ENCODE data around the gene SCRN3. TPM values are rescaled to one million over a fixed set of nuclear protein-coding genes. Genes with fewer than 3 reads are reported as not detected.

SCRN3 gene
- total RNA-seq, 1 donor, result 34.6 TPM

DNA sequence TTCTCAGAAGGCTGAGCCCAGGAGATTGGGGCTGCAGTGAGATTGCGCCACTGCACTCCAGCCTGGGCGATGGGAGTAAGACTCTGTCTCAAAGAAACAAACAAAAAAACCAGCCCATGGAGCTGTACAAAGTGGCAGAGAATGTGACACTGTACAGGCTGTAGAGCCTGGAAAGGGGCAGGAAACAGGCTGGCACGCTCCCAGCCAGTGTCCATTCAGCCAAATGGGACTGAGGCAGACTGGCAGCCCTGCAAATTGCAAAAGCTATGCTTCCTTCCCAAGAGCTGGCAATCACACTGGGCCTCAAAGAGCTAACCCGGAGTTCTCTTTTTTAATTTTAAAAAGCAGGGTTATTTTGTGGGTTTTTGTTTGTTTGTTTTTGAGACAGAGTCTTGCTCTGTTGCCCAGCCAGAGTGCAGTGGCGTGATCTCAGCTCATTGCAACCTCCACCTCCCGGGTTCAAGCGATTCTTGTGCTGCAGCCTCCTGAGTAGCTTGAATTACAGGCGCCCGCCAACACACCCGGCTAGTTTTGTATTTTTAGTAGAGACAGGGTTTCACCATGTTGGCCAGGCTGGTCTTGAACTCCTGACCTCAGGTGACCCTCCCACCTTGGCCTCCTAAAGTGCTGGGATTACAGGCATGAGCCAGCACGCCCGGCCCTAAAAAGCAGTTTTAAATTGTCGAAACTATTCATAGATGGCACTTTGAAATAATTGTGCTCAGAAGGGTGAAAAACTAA, 42.8 kb downstream of the SCRN3 start:
- no peak for DNase-seq (ENCODE audit: low read depth)
- H3K4me3 ChIP-seq (ENCODE audit: low read depth, low read length), result no peak overlapping the region
- TF ChIP-seq CTCF (IDR thresholded peaks at IDR 0.05; ENCODE audit: insufficient read depth, low read length), result no peak

DNA sequence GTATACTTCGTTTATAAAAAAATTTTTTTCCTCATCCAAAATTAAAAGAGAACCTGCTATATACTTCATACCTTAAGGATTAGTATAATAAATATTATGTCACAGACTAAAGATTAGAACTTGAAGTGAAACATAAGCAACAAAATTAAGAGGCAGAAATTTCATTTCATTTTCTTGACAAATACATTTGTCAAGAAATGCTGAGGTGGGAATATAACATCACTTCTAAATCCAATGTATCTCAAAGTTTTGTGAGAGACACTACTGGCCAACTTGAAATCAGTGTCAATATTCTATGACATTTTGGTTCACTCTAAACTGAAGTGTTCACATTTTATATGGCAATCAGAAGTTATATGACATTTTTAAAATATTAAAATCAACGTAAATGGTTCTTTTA, 43.8 kb downstream of the SCRN3 start:
- no peak for TF ChIP-seq CTCF (IDR thresholded peaks at IDR 0.05; ENCODE audit: insufficient read depth, low read length)
- no peak for DNase-seq (ENCODE audit: low read depth)
- no peak overlapping the region for H3K4me3 ChIP-seq (ENCODE audit: low read depth, low read length)

GRCh38 chr2:174439950-174440349, 44.4 kb downstream of the SCRN3 start:
- DNase-seq (ENCODE audit: low read depth), result no peak
- no peak for TF ChIP-seq CTCF (IDR thresholded peaks at IDR 0.05; ENCODE audit: insufficient read depth, low read length)
- H3K4me3 ChIP-seq (ENCODE audit: low read depth, low read length), result no peak overlapping the region

- peak; percentile 89 for DNase-seq (ENCODE audit: low read depth)
- no peak overlapping the region for H3K4me3 ChIP-seq (ENCODE audit: low read depth, low read length)
- TF ChIP-seq CTCF (IDR thresholded peaks at IDR 0.05; ENCODE audit: insufficient read depth, low read length), result no peak
Observed at GRCh38 chr2:174442546-174443510, 47.3 kb downstream of the SCRN3 start.

- no peak for DNase-seq (ENCODE audit: low read depth)
- TF ChIP-seq CTCF (IDR thresholded peaks at IDR 0.05; ENCODE audit: insufficient read depth, low read length), result no peak
- H3K4me3 ChIP-seq (ENCODE audit: low read depth, low read length), result no peak overlapping the region
Observed at GRCh38 chr2:174444761-174445160, 49.2 kb downstream of the SCRN3 start.

DNA sequence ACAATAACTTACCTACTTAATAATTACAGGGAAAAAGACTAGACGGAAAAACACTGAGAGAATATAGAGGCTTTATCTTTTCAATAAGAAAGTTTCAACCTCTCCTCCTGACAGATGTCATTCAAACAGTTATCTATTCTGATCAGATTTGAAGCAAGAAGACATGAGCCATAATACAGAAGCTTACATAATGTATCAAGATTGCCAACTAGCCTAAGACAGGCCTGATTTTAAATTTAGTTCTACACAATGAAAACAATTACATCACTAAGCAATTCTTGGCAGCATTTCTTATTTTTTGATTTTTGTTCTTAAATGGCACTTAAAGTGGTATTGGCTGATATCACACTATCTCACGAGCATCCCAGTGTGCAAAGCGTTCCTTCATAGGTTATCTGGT, 49.7 kb downstream of the SCRN3 start:
- DNase-seq (ENCODE audit: low read depth), result peak; percentile 61
- no peak overlapping the region for H3K4me3 ChIP-seq (ENCODE audit: low read depth, low read length)
- TF ChIP-seq CTCF (IDR thresholded peaks at IDR 0.05; ENCODE audit: insufficient read depth, low read length), result no peak

All from fibroblast of the aortic adventitia (primary cell).